K562 (cell line): ENCODE results near the gene KCND2. TPM values are rescaled to one million over a fixed set of nuclear protein-coding genes. Genes with fewer than 3 reads are reported as not detected.

Experiments
- ATAC-seq: fragments of 200-7000 bp; cut with Tn5 transposase; 3 replicates; pipeline ENCODE4 v1.9.1; 2020; ENCODE audit warnings: moderate library complexity
- BruUV-seq: library from RNA; stranded (reverse); fragments of 400-500 nt; replicated peaks from 2 replicates; lab custom pipeline; 2021; lab: Mats Ljungman, UMichigan
- CTCF ChIA-PET: fragments of 300-600 bp; formaldehyde crosslinking; extraction: SDS; loops from one replicate; lab custom pipeline; 2021; ENCODE audit warnings: low intra/inter-chr PET ratio; lab: Yijun Ruan, JAX
- POLR2A ChIA-PET: fragments of 300-600, 350-650 bp; sonication (Branson Sonifier 250); formaldehyde crosslinking; extraction: SDS; loops from one replicate; lab custom pipeline; 2021; ENCODE audit warnings: antibody characterized with exemption, inconsistent platforms; lab: Yijun Ruan, JAX
- DNase-seq, 4 experiments: peaks; one replicate each; pipeline versions ENCODE4 v3.0.0 to v3.0.0-alpha.2; 2011 to 2018; ENCODE audit warnings: low spot score in 3 of 4, mixed read lengths in 3 of 4; ENCODE audit errors: extremely low read depth in 1 of 4
- FAIRE-seq: peaks from 2 replicates; lab custom pipeline; 2011; peaks lifted over from hg19 to GRCh38; lab: Jason Lieb, UNC
- H2AFZ ChIP-seq: 2 replicates; pipeline ENCODE4 v1.6.0; 2011; ENCODE audit warnings: low read depth, low read length, control low read depth, inconsistent platforms
- H3K27ac ChIP-seq: fragments of 200-600 bp; 3 replicates; pipeline ENCODE4 v1.8.0; 2011; ENCODE audit warnings: low read depth, mild to moderate bottlenecking, control low read depth, inconsistent platforms, low read length, moderate library complexity, mixed read lengths; ENCODE audit errors: extremely low read depth
- H3K27me3 ChIP-seq, 2 experiments: fragments of 300-600 bp in 1 of 2; 2 replicates in 1 of 2; 3 replicates in 1 of 2; pipeline versions ENCODE4 v1.6.0 to v1.8.0; 2011; ENCODE audit warnings: inconsistent platforms in 2 of 2, low read length in 2 of 2, mild to moderate bottlenecking in 1 of 2, mixed read lengths in 1 of 2, moderate library complexity in 1 of 2; ENCODE audit not compliant: control insufficient read depth in 2 of 2, insufficient read depth in 2 of 2
- H3K36me3 ChIP-seq: fragments of 300-600 bp; 3 replicates; pipeline ENCODE4 v1.8.0; 2011; ENCODE audit warnings: mild to moderate bottlenecking, low read length, inconsistent platforms; ENCODE audit not compliant: control insufficient read depth, insufficient read depth
- H3K4me1 ChIP-seq, 2 experiments: fragments of 200-600 bp in 1 of 2; replicated peaks in 1 of 2; 2 replicates in 1 of 2; 3 replicates in 1 of 2; pipeline versions ENCODE4 v1.5.1 to v1.8.0; 2011; ENCODE audit warnings: inconsistent platforms in 2 of 2, low read length in 2 of 2, mild to moderate bottlenecking in 1 of 2, mixed read lengths in 1 of 2, moderate library complexity in 1 of 2; ENCODE audit not compliant: control insufficient read depth in 2 of 2, insufficient read depth in 2 of 2
- H3K4me2 ChIP-seq: 2 replicates; pipeline ENCODE4 v1.6.1; 2011; ENCODE audit warnings: low read length, control low read depth, inconsistent platforms, mixed read lengths; ENCODE audit not compliant: insufficient read depth
- H3K4me3 ChIP-seq: fragments of 200-600 bp; sonication (generic), shearing (Covaris generic); 2 replicates; pipeline ENCODE4 v1.5.1; 2016; ENCODE audit warnings: control low read depth, inconsistent platforms
- H3K79me2 ChIP-seq: fragments of 200-600 bp; 3 replicates; pipeline ENCODE4 v1.8.0; 2011; ENCODE audit warnings: low read length, inconsistent platforms; ENCODE audit not compliant: control insufficient read depth, insufficient read depth
- H3K9ac ChIP-seq, 2 experiments: 2 replicates each; pipeline versions ENCODE4 v1.6.0 to v1.6.1; 2011; ENCODE audit warnings: low read depth in 2 of 2, low read length in 2 of 2, control low read depth in 1 of 2, inconsistent platforms in 1 of 2, mild to moderate bottlenecking in 1 of 2, mixed read lengths in 1 of 2; ENCODE audit not compliant: insufficient read depth in 1 of 2
- H3K9me1 ChIP-seq: one replicate; pipeline ENCODE4 v1.6.0; 2011; ENCODE audit warnings: inconsistent platforms, mild to moderate bottlenecking, low read length, moderate library complexity; ENCODE audit not compliant: control insufficient read depth, insufficient read depth
- H3K9me3 ChIP-seq: replicated peaks from 2 replicates; pipeline ENCODE4 v1.5.1; 2011; ENCODE audit warnings: low read depth, low read length, inconsistent platforms; ENCODE audit not compliant: control insufficient read depth, insufficient read depth
- H4K20me1 ChIP-seq: replicated peaks from 2 replicates; pipeline ENCODE4 v1.6.1; 2011; ENCODE audit warnings: low read length, inconsistent platforms, mixed read lengths; ENCODE audit not compliant: control insufficient read depth, insufficient read depth
- GTF2E2 ChIP-seq: fragments of 200-800 bp; sonication (Bioruptor generic); IDR thresholded peaks from 2 replicates; pipeline ENCODE4 v1.6.1; 2016; ENCODE audit warnings: missing genetic modification characterization, missing compliant biosample characterization
- NFE2L1 ChIP-seq: fragments of 450-650 bp; IDR thresholded peaks from 2 replicates; pipeline ENCODE4 v1.6.1; 2016; ENCODE audit warnings: missing genetic modification characterization, low read depth, mild to moderate bottlenecking, missing compliant biosample characterization, moderate library complexity, borderline replicate concordance
- PATZ1 ChIP-seq: fragments of 250-450 bp; sonication (Bioruptor Pico); IDR thresholded peaks from 2 replicates; pipeline ENCODE4 v1.5.0; 2020; ENCODE audit warnings: mild to moderate bottlenecking, borderline replicate concordance
- TCF15 ChIP-seq: fragments of 250-450 bp; sonication (Bioruptor Pico); IDR thresholded peaks from 2 replicates; pipeline ENCODE4 v1.8.0; 2022; ENCODE audit warnings: moderate library complexity, mild to moderate bottlenecking, inconsistent platforms
- ZNF140 ChIP-seq: fragments of 250-450 bp; sonication (Bioruptor Pico); IDR thresholded peaks from 2 replicates; pipeline ENCODE4 v1.8.0; 2021; ENCODE audit warnings: moderate library complexity, mild to moderate bottlenecking, inconsistent platforms
- ZNF253 ChIP-seq: fragments of 250-450 bp; sonication (Bioruptor Pico); conservative IDR thresholded peaks from 2 replicates; pipeline ENCODE4 v1.6.1; 2021; ENCODE audit warnings: mild to moderate bottlenecking
- ZNF449 ChIP-seq: fragments of 250-450 bp; sonication (Bioruptor Pico); IDR thresholded peaks from 2 replicates; pipeline ENCODE4 v1.8.0; 2022; ENCODE audit warnings: moderate library complexity, mild to moderate bottlenecking, inconsistent platforms
- WGBS: fragments of 100-300 bp; shearing (Covaris generic); methylation state at CpG from one replicate; pipeline ENCODE4 v1.1.6; 2016; ENCODE audit warnings: low coverage, mixed read lengths; ENCODE audit not compliant: insufficient coverage; ENCODE audit errors: missing lambda C conversion rate; 5-methylcytosine and 5-hydroxymethylcytosine counted together
- in situ Hi-C: fragments of 300-500 bp; cut with MboI; formaldehyde crosslinking; loops from 4 replicates; pipeline ENCODE4 v1.15.0; 2018; ENCODE audit warnings: inconsistent platforms, mixed read lengths
- intact Hi-C: fragments of 100-400 bp; cut with micrococcal nuclease; formaldehyde crosslinking; loops from 2 replicates; pipeline ENCODE4 v1.14.2; 2022
- polyA plus RNA-seq, 8 experiments: library from polyadenylated mRNA; depleted of rRNA in 4 of 8; stranded (reverse) in 5 of 8; unstranded in 3 of 8; fragments of >200 nt; fragmentation: Nextera tagmentation in 2 of 8; fragmentation: Illumina TruSeq in 1 of 8; extraction: Ambion mirVana in 2 of 8; extraction: Trizol in 1 of 8; gene quantifications; 2 replicates each; pipeline versions ENCODE4 v1.2.1 to v1.2.3, GENCODE V29; 2011 to 2014; ENCODE audit warnings: inconsistent platforms in 1 of 8, missing spikeins in 1 of 8
- total RNA-seq, 7 experiments: library from RNA; depleted of rRNA in 6 of 7; stranded (reverse); fragments of >200 nt in 6 of 7; fragmentation: Illumina TruSeq in 2 of 7; extraction: Trizol in 2 of 7; gene quantifications; 2 replicates each; pipeline versions ENCODE4 v1.2.1 to v1.2.3, GENCODE V29; 2011 to 2021; ENCODE audit warnings: low replicate concordance in 1 of 7
- TF ChIP-seq, protein P1 (sequence below): IDR thresholded peaks from 2 replicates; pipeline ENCODE4 v1.6.1; 2016; ENCODE audit warnings: missing genetic modification characterization, missing compliant biosample characterization
- TF ChIP-seq, protein P2 (sequence below): fragments of 450-650 bp; formaldehyde crosslinking; IDR thresholded peaks from 2 replicates; pipeline ENCODE4 v1.4.0; 2020; ENCODE audit warnings: mild to moderate bottlenecking, moderate library complexity
- TF ChIP-seq, protein P3 (sequence below): sonication (generic); formaldehyde crosslinking; IDR thresholded peaks from 2 replicates; pipeline ENCODE4 v1.8.0; 2022; ENCODE audit warnings: mild to moderate bottlenecking, missing genetic modification reagents, borderline replicate concordance

The KCND2 gene
- total and polyA plus RNA-seq, 9 of the 15 experiments (the other 6 are each of a cell fraction or from before 2014, with no cell fraction given) = 0.03 to 0.12 TPM; not detected in 7

DNA sequence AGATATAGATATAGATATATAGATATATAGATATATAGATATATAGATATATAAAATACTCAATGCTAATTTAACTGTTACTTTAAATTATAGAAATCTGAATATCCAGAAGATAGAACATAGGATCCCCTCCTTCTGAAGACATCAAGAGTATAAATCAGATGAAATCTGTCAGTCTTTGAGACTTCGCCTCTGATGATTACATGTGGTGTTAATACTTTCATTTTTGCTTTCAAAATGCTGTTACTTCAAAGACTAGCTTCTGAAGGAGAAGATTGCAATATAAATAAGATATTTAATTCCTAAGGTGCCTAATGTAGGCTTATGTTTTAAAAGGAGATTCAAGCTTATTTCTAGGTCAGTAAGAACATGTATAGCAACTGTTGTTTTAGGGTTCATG is 404.6 kb downstream of the KCND2 start:
- in situ Hi-C loops (no loop called here), intact Hi-C loops (no loop called here)
- Histone ChIP-seq H3K4me2 (no peak overlapping the region), H3K36me3 (no peaks in the 10 kb centered on the region), H2AFZ (no peak overlapping the region), H3K9me1 (no peaks in the 10 kb centered on the region), H3K27me3 (no peaks in the 10 kb centered on the region), H3K27ac (no peak overlapping the region), H3K79me2 (no peaks in the 10 kb centered on the region), H3K9ac (no peak overlapping the region), H3K4me3 (no peak overlapping the region), H4K20me1 (no peaks in the 10 kb centered on the region), H3K4me1 (no peaks in the 10 kb centered on the region), H3K9me3 (no peaks in the 10 kb centered on the region)
- BruUV-seq = no TSS peak
- FAIRE-seq (no peak), ATAC-seq (no peak), DNase-seq (no peak)
- 4% methylated on average over 1 of the region's 1 CpG for WGBS
- ChIA-PET POLR2A (no interaction called here), CTCF (no interaction called here)
- no peak for TF ChIP-seq ZNF140 (CRISPR knock-in tag)
- TF ChIP-seq ZNF449 (CRISPR knock-in tag) = no peak
- TF ChIP-seq GTF2E2 (tag) = no peak
- no peak for TF ChIP-seq PATZ1 (CRISPR knock-in tag)
- TF ChIP-seq, protein P1, sequence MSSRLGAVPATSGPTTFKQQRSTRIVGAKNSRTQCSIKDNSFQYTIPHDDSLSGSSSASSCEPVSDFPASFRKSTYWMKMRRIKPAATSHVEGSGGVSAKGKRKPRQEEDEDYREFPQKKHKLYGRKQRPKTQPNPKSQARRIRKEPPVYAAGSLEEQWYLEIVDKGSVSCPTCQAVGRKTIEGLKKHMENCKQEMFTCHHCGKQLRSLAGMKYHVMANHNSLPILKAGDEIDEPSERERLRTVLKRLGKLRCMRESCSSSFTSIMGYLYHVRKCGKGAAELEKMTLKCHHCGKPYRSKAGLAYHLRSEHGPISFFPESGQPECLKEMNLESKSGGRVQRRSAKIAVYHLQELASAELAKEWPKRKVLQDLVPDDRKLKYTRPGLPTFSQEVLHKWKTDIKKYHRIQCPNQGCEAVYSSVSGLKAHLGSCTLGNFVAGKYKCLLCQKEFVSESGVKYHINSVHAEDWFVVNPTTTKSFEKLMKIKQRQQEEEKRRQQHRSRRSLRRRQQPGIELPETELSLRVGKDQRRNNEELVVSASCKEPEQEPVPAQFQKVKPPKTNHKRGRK (tag) = no peak
- no peak for TF ChIP-seq NFE2L1 (tag)
- TF ChIP-seq TCF15 (CRISPR knock-in tag) = no peak
- TF ChIP-seq, protein P2, sequence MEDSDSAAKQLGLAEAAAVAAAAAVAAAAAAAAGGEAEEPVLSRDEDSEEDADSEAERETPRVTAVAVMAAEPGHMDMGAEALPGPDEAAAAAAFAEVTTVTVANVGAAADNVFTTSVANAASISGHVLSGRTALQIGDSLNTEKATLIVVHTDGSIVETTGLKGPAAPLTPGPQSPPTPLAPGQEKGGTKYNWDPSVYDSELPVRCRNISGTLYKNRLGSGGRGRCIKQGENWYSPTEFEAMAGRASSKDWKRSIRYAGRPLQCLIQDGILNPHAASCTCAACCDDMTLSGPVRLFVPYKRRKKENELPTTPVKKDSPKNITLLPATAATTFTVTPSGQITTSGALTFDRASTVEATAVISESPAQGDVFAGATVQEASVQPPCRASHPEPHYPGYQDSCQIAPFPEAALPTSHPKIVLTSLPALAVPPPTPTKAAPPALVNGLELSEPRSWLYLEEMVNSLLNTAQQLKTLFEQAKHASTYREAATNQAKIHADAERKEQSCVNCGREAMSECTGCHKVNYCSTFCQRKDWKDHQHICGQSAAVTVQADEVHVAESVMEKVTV = no peak
- no peak for TF ChIP-seq ZNF253 (CRISPR knock-in tag)
- TF ChIP-seq, protein P3, sequence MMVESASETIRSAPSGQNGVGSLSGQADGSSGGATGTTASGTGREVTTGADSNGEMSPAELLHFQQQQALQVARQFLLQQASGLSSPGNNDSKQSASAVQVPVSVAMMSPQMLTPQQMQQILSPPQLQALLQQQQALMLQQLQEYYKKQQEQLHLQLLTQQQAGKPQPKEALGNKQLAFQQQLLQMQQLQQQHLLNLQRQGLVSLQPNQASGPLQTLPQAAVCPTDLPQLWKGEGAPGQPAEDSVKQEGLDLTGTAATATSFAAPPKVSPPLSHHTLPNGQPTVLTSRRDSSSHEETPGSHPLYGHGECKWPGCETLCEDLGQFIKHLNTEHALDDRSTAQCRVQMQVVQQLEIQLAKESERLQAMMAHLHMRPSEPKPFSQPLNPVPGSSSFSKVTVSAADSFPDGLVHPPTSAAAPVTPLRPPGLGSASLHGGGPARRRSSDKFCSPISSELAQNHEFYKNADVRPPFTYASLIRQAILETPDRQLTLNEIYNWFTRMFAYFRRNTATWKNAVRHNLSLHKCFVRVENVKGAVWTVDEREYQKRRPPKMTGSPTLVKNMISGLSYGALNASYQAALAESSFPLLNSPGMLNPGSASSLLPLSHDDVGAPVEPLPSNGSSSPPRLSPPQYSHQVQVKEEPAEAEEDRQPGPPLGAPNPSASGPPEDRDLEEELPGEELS = no peak
